Tibial artery (tissue), 4 donors: Measurements from ENCODE around the gene COX19.
"Not testable (repeated sequence)": the region's sequence is repeated elsewhere in the genome, so short reads cannot be mapped to it uniquely, and the experiment has no call there.

Experiments
- DNase-seq, 2 donors: peaks; one replicate each; pipeline ENCODE4 v3.0.0-alpha.2; 2019
- H3K27ac ChIP-seq, 2 donors: fragments of 200-600 bp; sonication (generic) in 1 of 2; 1 replicate in 1 of 2; 2 replicates in 1 of 2; pipeline ENCODE4 v1.5.1; 2018 to 2019; ENCODE audit warnings: mild to moderate bottlenecking in 1 of 2
- H3K27me3 ChIP-seq, 2 donors: fragments of 200-600 bp; sonication (generic) in 1 of 2; one replicate each; pipeline versions ENCODE4 v1.5.1 to v1.6.0; 2016 to 2019
- H3K36me3 ChIP-seq, 3 donors: fragments of 200-600 bp; sonication (generic) in 2 of 3; one replicate each; pipeline ENCODE4 v1.5.1; 2016 to 2019; ENCODE audit warnings: mild to moderate bottlenecking in 2 of 3
- H3K4me1 ChIP-seq, 4 donors: fragments of 200-600 bp; sonication (generic) in 2 of 4; 1 replicate in 3 of 4; 2 replicates in 1 of 4; pipeline ENCODE4 v1.5.1; 2016 to 2019
- H3K4me3 ChIP-seq, 2 donors: fragments of 200-600 bp; sonication (generic) in 1 of 2; 1 replicate in 1 of 2; 2 replicates in 1 of 2; pipeline ENCODE4 v1.5.1; 2018 to 2019; ENCODE audit warnings: mild to moderate bottlenecking in 2 of 2
- H3K9me3 ChIP-seq, 3 donors: fragments of 200-600 bp; sonication (generic) in 1 of 3; one replicate each; pipeline ENCODE4 v1.5.1; 2016 to 2019
- CTCF ChIP-seq, 2 experiments: fragments of 200-600 bp in 1 of 2; fragments of 450-650 bp in 1 of 2; IDR thresholded peaks; one replicate each; pipeline ENCODE4 v1.5.1; 2017 to 2019; ENCODE audit warnings: antibody characterized with exemption in 2 of 2, mild to moderate bottlenecking in 1 of 2, moderate library complexity in 1 of 2
- intact Hi-C: fragments of 100-400 bp; cut with DNase I; formaldehyde crosslinking; loops from one replicate; pipeline ENCODE4 v1.15.0; 2023; ENCODE audit warnings: low total_unique reads

The COX19 gene

GRCh38 chr7:945556-946255, 29.6 kb downstream of the COX19 start:
- Histone ChIP-seq H3K4me3 (no peak overlapping the region), H3K4me1 (peaks cover 0 to 3% (median 0%) of the 10 kb centered on the region in 4 donors), H3K36me3 (no peaks in the 10 kb centered on the region), H3K27me3 (no peaks in the 10 kb centered on the region), H3K27ac (no peak overlapping the region), H3K9me3 (no peaks in the 10 kb centered on the region)
- DNase-seq = peak in 1 of 2 donors; percentile 67
- intact Hi-C loops = no loop called here
- no peak for TF ChIP-seq CTCF (IDR thresholded peaks at IDR 0.05)

GRCh38 chr7:945147-945555, 30.2 kb downstream of the COX19 start:
- peak in 1 of 2 donors; percentile 61 for DNase-seq

GRCh38 chr7:944744-945143, 30.6 kb downstream of the COX19 start:
- intact Hi-C loops = no loop called here
- no peak for TF ChIP-seq CTCF (IDR thresholded peaks at IDR 0.05)
- H3K4me1 ChIP-seq = peaks cover 0 to 3% (median 0%) of the 10 kb centered on the region in 4 donors
- no peaks in the 10 kb centered on the region for H3K9me3 ChIP-seq
- DNase-seq = no peak
- no peaks in the 10 kb centered on the region for H3K27me3 ChIP-seq
- H3K4me3 ChIP-seq = no peak overlapping the region
- no peaks in the 10 kb centered on the region for H3K36me3 ChIP-seq
- H3K27ac ChIP-seq = no peak overlapping the region

More at GRCh38 chr7:945147-945555, 30.2 kb downstream of the COX19 start:
- H3K4me1 ChIP-seq = peaks cover 0 to 3% (median 0%) of the 10 kb centered on the region in 4 donors
- no peaks in the 10 kb centered on the region for H3K36me3 ChIP-seq
- H3K4me3 ChIP-seq = no peak overlapping the region
- no peak overlapping the region for H3K27ac ChIP-seq
- H3K27me3 ChIP-seq = no peaks in the 10 kb centered on the region
- TF ChIP-seq CTCF (IDR thresholded peaks at IDR 0.05) = no peak
- no peaks in the 10 kb centered on the region for H3K9me3 ChIP-seq
- intact Hi-C loops = no loop called here

GRCh38 chr7:943793-944192, 31.6 kb downstream of the COX19 start:
- H3K4me3 ChIP-seq, intact Hi-C loops, H3K27me3 ChIP-seq, H3K27ac ChIP-seq, H3K9me3 ChIP-seq, H3K36me3 ChIP-seq, H3K4me1 ChIP-seq: not testable (repeated sequence)
- peak in 1 of 2 donors; percentile 2 for DNase-seq

- H3K27ac ChIP-seq = no peak overlapping the region
- no peak for DNase-seq
- no peaks in the 10 kb centered on the region for H3K27me3 ChIP-seq
- H3K4me3 ChIP-seq = no peak overlapping the region
- no peaks in the 10 kb centered on the region for H3K36me3 ChIP-seq
- TF ChIP-seq CTCF (IDR thresholded peaks at IDR 0.05) = no peak
- no peaks in the 10 kb centered on the region for H3K9me3 ChIP-seq
- no peaks in the 10 kb centered on the region for H3K4me1 ChIP-seq
- intact Hi-C loops = no loop called here
Observed at GRCh38 chr7:940599-941408, 34.5 kb downstream of the COX19 start.

- Histone ChIP-seq H3K27ac (no peak overlapping the region), H3K4me1 (no peaks in the 10 kb centered on the region), H3K36me3 (no peaks in the 10 kb centered on the region), H3K27me3 (no peaks in the 10 kb centered on the region), H3K4me3 (no peak overlapping the region), H3K9me3 (no peaks in the 10 kb centered on the region)
- no peak for TF ChIP-seq CTCF (IDR thresholded peaks at IDR 0.05)
- intact Hi-C loops = no loop called here
- DNase-seq = peak in 1 of 2 donors; percentile 2
Observed at GRCh38 chr7:939843-940242, 35.5 kb downstream of the COX19 start.
